ENCODE measurements around the gene LCN1.

The LCN1 gene

DNA sequence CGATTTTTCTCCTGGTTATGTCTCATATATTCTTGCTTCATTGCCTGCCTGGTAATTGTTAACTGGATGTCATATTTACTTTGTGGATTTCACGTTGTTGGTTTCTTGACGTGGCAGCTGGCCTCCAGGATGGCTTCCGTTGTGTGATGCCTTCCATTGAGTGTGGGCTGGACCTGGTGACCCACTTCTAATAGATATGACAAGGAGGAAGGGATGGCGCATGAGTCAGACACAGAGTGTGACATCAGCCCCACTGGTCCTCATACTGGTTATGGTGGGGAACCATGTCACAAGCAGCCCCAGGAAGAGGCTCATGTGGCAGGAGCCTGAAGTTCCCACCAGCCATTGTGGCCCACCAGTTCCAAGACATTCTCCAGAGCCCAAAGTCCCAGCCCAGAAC is 34.0 kb downstream of the LCN1 start:
- no peaks in the 10 kb centered on the region for H3K9me2 ChIP-seq (replicated peaks; ENCODE audit: insufficient read depth, low read length)
- H3F3A ChIP-seq (ENCODE audit: insufficient read depth): no peaks in the 10 kb centered on the region
- H2AFZ ChIP-seq (ENCODE audit: low read depth, low read length, severe bottlenecking): no peak overlapping the region
- TF ChIP-seq, protein P1, sequence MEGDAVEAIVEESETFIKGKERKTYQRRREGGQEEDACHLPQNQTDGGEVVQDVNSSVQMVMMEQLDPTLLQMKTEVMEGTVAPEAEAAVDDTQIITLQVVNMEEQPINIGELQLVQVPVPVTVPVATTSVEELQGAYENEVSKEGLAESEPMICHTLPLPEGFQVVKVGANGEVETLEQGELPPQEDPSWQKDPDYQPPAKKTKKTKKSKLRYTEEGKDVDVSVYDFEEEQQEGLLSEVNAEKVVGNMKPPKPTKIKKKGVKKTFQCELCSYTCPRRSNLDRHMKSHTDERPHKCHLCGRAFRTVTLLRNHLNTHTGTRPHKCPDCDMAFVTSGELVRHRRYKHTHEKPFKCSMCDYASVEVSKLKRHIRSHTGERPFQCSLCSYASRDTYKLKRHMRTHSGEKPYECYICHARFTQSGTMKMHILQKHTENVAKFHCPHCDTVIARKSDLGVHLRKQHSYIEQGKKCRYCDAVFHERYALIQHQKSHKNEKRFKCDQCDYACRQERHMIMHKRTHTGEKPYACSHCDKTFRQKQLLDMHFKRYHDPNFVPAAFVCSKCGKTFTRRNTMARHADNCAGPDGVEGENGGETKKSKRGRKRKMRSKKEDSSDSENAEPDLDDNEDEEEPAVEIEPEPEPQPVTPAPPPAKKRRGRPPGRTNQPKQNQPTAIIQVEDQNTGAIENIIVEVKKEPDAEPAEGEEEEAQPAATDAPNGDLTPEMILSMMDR (IDR thresholded peaks at IDR 0.05; ENCODE audit: insufficient read depth, low read length, poor library complexity, severe bottlenecking): no peak
- TF ChIP-seq EZH2phosphoT487 (conservative IDR thresholded peaks at IDR 0.05; ENCODE audit: low read length): no peak
- H3K36me3 ChIP-seq (ENCODE audit: low read length): no peaks in the 10 kb centered on the region
- no peak overlapping the region for H3K4me3 ChIP-seq (ENCODE audit: insufficient read depth, low read length, poor library complexity, severe bottlenecking)
- H3K9me3 ChIP-seq (ENCODE audit: insufficient read depth, low read length): no peaks in the 10 kb centered on the region
- H3K27me3 ChIP-seq (ENCODE audit: low read length): no peaks in the 10 kb centered on the region
- H3K79me2 ChIP-seq (ENCODE audit: insufficient read depth, low read length): no peaks in the 10 kb centered on the region
- H3K4me2 ChIP-seq (ENCODE audit: low read depth, low read length, poor library complexity, severe bottlenecking): no peak overlapping the region
- no peak overlapping the region for H3K9ac ChIP-seq (ENCODE audit: low read length)
- H4K20me1 ChIP-seq (ENCODE audit: low read depth, low read length): no peaks in the 10 kb centered on the region
- no peak overlapping the region for H3K27ac ChIP-seq (ENCODE audit: low read depth, low read length)

DNA sequence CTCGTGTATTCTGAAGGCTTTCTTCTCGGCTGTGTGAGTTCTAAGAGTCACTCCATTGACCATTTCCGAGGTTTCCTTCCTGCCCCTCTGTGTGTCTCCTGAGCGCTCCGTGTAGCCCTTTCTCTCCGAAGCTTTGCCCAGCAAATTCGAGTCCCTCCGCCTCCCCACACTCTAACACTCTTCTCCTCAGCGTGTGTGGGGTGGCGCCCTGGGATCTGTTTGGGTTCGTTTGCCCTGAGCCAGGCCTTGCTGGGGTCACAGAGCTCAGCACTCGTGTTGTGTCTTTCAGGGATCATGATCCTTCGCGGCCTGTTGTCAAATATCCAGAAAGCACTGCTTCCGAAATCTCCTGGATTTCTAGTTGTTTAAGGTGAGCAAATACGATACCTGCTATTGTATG is 34.7 kb downstream of the LCN1 start:
- TF ChIP-seq, protein P1 (IDR thresholded peaks at IDR 0.05; ENCODE audit: insufficient read depth, low read length, poor library complexity, severe bottlenecking): no peak
- TF ChIP-seq EZH2phosphoT487 (conservative IDR thresholded peaks at IDR 0.05; ENCODE audit: low read length): no peak
- no peak overlapping the region for H3K4me3 ChIP-seq (ENCODE audit: insufficient read depth, low read length, poor library complexity, severe bottlenecking)
- no peaks in the 10 kb centered on the region for H3F3A ChIP-seq (ENCODE audit: insufficient read depth)
- H3K36me3 ChIP-seq (ENCODE audit: low read length): no peaks in the 10 kb centered on the region
- H4K20me1 ChIP-seq (ENCODE audit: low read depth, low read length): no peaks in the 10 kb centered on the region
- no peaks in the 10 kb centered on the region for H3K9me3 ChIP-seq (ENCODE audit: insufficient read depth, low read length)
- H2AFZ ChIP-seq (ENCODE audit: low read depth, low read length, severe bottlenecking): no peak overlapping the region
- H3K79me2 ChIP-seq (ENCODE audit: insufficient read depth, low read length): no peaks in the 10 kb centered on the region
- no peak overlapping the region for H3K9ac ChIP-seq (ENCODE audit: low read length)
- H3K27ac ChIP-seq (ENCODE audit: low read depth, low read length): no peak overlapping the region
- no peaks in the 10 kb centered on the region for H3K27me3 ChIP-seq (ENCODE audit: low read length)
- no peak overlapping the region for H3K4me2 ChIP-seq (ENCODE audit: low read depth, low read length, poor library complexity, severe bottlenecking)
- H3K9me2 ChIP-seq (replicated peaks; ENCODE audit: insufficient read depth, low read length): no peaks in the 10 kb centered on the region

DNA sequence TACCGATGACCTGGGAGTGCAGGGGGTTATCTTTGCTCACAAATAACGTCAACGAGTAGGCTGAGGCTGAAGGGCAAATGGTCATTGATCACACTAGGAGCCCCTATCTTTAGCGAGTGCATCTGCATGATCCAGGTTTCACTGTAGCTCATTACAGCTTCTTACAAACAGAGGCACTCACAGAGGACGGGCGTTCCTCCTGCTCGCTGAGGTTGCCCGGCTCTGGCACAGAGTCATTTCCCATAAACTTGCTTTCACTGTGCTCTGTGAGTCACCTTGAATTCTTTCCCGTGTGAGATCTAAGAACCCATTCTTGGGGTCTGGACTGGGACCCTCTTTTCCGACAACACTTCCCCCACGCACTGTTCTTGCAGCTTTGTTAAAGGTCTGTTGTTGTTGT is 38.4 kb downstream of the LCN1 start:
- no peak for TF ChIP-seq EZH2phosphoT487 (conservative IDR thresholded peaks at IDR 0.05; ENCODE audit: low read length)
- TF ChIP-seq, protein P1 (IDR thresholded peaks at IDR 0.05; ENCODE audit: insufficient read depth, low read length, poor library complexity, severe bottlenecking): no peak
- H2AFZ ChIP-seq (ENCODE audit: low read depth, low read length, severe bottlenecking): no peak overlapping the region
- no peak overlapping the region for H3K4me3 ChIP-seq (ENCODE audit: insufficient read depth, low read length, poor library complexity, severe bottlenecking)
- H4K20me1 ChIP-seq (ENCODE audit: low read depth, low read length): no peaks in the 10 kb centered on the region
- no peak overlapping the region for H3K27ac ChIP-seq (ENCODE audit: low read depth, low read length)
- no peak overlapping the region for H3K4me2 ChIP-seq (ENCODE audit: low read depth, low read length, poor library complexity, severe bottlenecking)
- H3F3A ChIP-seq (ENCODE audit: insufficient read depth): no peaks in the 10 kb centered on the region
- no peak overlapping the region for H3K9ac ChIP-seq (ENCODE audit: low read length)
- no peaks in the 10 kb centered on the region for H3K9me3 ChIP-seq (ENCODE audit: insufficient read depth, low read length)
- no peaks in the 10 kb centered on the region for H3K27me3 ChIP-seq (ENCODE audit: low read length)
- H3K36me3 ChIP-seq (ENCODE audit: low read length): no peaks in the 10 kb centered on the region
- no peaks in the 10 kb centered on the region for H3K9me2 ChIP-seq (replicated peaks; ENCODE audit: insufficient read depth, low read length)
- H3K79me2 ChIP-seq (ENCODE audit: insufficient read depth, low read length): no peaks in the 10 kb centered on the region

All from SU-DHL-6 (cell line).